GM23338 (cell line): ENCODE measurements around the gene CHMP4A. TPM values are rescaled to one million over a fixed set of nuclear protein-coding genes. Genes with fewer than 3 reads are reported as not detected.

ENCODE experiments used
- ATAC-seq: fragments of 200-7000 bp; cut with Tn5 transposase; 3 replicates; pipeline ENCODE4 v1.9.1; 2020
- DNase-seq: peaks from one replicate; pipeline ENCODE4 v3.0.0-alpha.2; 2015; ENCODE audit warnings: low spot score
- H2AFZ ChIP-seq: fragments of 200-600 bp; sonication (generic); 2 replicates; pipeline ENCODE4 v1.8.0; 2016; ENCODE audit warnings: antibody characterized with exemption, mild to moderate bottlenecking, moderate library complexity
- H3F3A ChIP-seq: fragments of 200-600 bp; sonication (generic); replicated peaks from 2 replicates; pipeline ENCODE4 v1.8.0; 2017; ENCODE audit warnings: antibody characterized with exemption, mixed run types, low read depth
- H3K27ac ChIP-seq: fragments of 200-600 bp; sonication (generic); 2 replicates; pipeline ENCODE4 v1.6.1; 2016; ENCODE audit warnings: low read depth
- H3K27me3 ChIP-seq: fragments of 200-600 bp; sonication (generic); 2 replicates; pipeline ENCODE4 v1.8.0; 2016; ENCODE audit warnings: mild to moderate bottlenecking, mixed run types, moderate library complexity; ENCODE audit not compliant: insufficient read depth
- H3K36me3 ChIP-seq: fragments of 200-600 bp; sonication (generic); 2 replicates; pipeline ENCODE4 v1.8.0; 2016; ENCODE audit warnings: mild to moderate bottlenecking; ENCODE audit not compliant: insufficient read depth
- H3K4me1 ChIP-seq: fragments of 200-600 bp; sonication (generic); 2 replicates; pipeline ENCODE4 v1.8.0; 2016; ENCODE audit warnings: mild to moderate bottlenecking, moderate library complexity; ENCODE audit not compliant: insufficient read depth
- H3K4me2 ChIP-seq: fragments of 200-600 bp; sonication (generic); 2 replicates; pipeline ENCODE4 v1.7.1; 2017; ENCODE audit warnings: mixed run types
- H3K4me3 ChIP-seq: fragments of 200-600 bp; sonication (generic); 2 replicates; pipeline ENCODE4 v1.6.1; 2016; ENCODE audit warnings: mixed run types
- H3K79me2 ChIP-seq: fragments of 200-600 bp; sonication (generic); replicated peaks from 2 replicates; pipeline ENCODE4 v1.8.0; 2017; ENCODE audit warnings: mild to moderate bottlenecking; ENCODE audit not compliant: insufficient read depth
- H3K9me2 ChIP-seq: fragments of 200-600 bp; sonication (generic); 2 replicates; pipeline ENCODE4 v1.8.0; 2017; ENCODE audit not compliant: insufficient read depth
- H4K20me1 ChIP-seq: fragments of 200-600 bp; sonication (generic); replicated peaks from 2 replicates; pipeline ENCODE4 v1.8.0; 2017; ENCODE audit warnings: mild to moderate bottlenecking; ENCODE audit not compliant: insufficient read depth
- H3K27ac Mint-ChIP-seq: 2 replicates; pipeline ENCODE4 v1.8.0; 2020; ENCODE audit warnings: inconsistent platforms, mild to moderate bottlenecking, moderate library complexity, mixed read lengths
- H3K27me3 Mint-ChIP-seq: 3 replicates; pipeline ENCODE4 v1.8.0; 2022; ENCODE audit warnings: low read depth, mild to moderate bottlenecking, moderate library complexity, mixed read lengths, inconsistent platforms; ENCODE audit not compliant: insufficient read depth, poor library complexity
- H3K36me3 Mint-ChIP-seq: 3 replicates; pipeline ENCODE4 v1.8.0; 2021; ENCODE audit warnings: low read depth, mild to moderate bottlenecking, inconsistent platforms, moderate library complexity, mixed read lengths
- H3K4me1 Mint-ChIP-seq: 3 replicates; pipeline ENCODE4 v1.8.0; 2020; ENCODE audit warnings: mild to moderate bottlenecking, inconsistent platforms, mixed read lengths
- H3K4me3 Mint-ChIP-seq: 3 replicates; pipeline ENCODE4 v1.8.0; 2021; ENCODE audit warnings: moderate library complexity, mild to moderate bottlenecking, inconsistent platforms, mixed read lengths
- H3K9me3 Mint-ChIP-seq: 3 replicates; pipeline ENCODE4 v1.8.0; 2020; ENCODE audit warnings: moderate library complexity, mild to moderate bottlenecking, inconsistent platforms, mixed read lengths
- CREB1 ChIP-seq: fragments of 250-450 bp; sonication (Bioruptor Pico); IDR thresholded peaks from 2 replicates; pipeline ENCODE4 v1.5.0; 2020; ENCODE audit warnings: low read depth, mild to moderate bottlenecking, moderate library complexity
- EZH2 ChIP-seq: fragments of 200-600 bp; sonication (generic); IDR thresholded peaks from one replicate; pipeline ENCODE4 v1.8.0; 2017; ENCODE audit warnings: antibody characterized with exemption, mild to moderate bottlenecking, low read depth; ENCODE audit not compliant: unreplicated experiment
- JUNB ChIP-seq: IDR thresholded peaks from one replicate; pipeline ENCODE4 v1.6.1; 2016; ENCODE audit warnings: antibody characterized with exemption; ENCODE audit not compliant: unreplicated experiment
- NANOG ChIP-seq: IDR thresholded peaks from 2 replicates; pipeline ENCODE4 v1.6.1; 2016; ENCODE audit warnings: antibody characterized with exemption, borderline replicate concordance
- POLR2AphosphoS5 ChIP-seq: IDR thresholded peaks from 2 replicates; pipeline ENCODE4 v1.6.1; 2016; ENCODE audit warnings: antibody characterized with exemption, low read depth
- ZNF114 ChIP-seq: fragments of 250-450 bp; sonication (Bioruptor Pico); IDR thresholded peaks from 2 replicates; pipeline ENCODE4 v1.5.0; 2020; ENCODE audit warnings: mild to moderate bottlenecking, moderate library complexity
- ZNF331 ChIP-seq: fragments of 250-450 bp; sonication (Bioruptor Pico); IDR thresholded peaks from 2 replicates; pipeline ENCODE4 v1.5.0; 2020; ENCODE audit warnings: low read depth, mild to moderate bottlenecking, moderate library complexity
- polyA plus RNA-seq: library from polyadenylated mRNA; unstranded; fragments of >200 nt; fragmentation: Nextera tagmentation; extraction: Ambion mirVana; gene quantifications from 2 replicates; pipeline ENCODE4 v1.2.1, GENCODE V29; 2016
- total RNA-seq: library from RNA; depleted of rRNA; stranded (reverse); fragments of >200 nt; shearing (Covaris generic); gene quantifications from 2 replicates; pipeline ENCODE4 v1.2.3, GENCODE V29; 2014
- TF ChIP-seq, protein P1 (sequence below): IDR thresholded peaks from 2 replicates; pipeline ENCODE4 v1.6.1; 2016; ENCODE audit warnings: antibody characterized with exemption
- TF ChIP-seq, protein P2 (sequence below), 2 experiments: fragments of 200-600 bp in 1 of 2; sonication (generic) in 1 of 2; conservative IDR thresholded peaks; 2 replicates each; pipeline versions ENCODE4 v1.5.1 to v1.6.1; 2016 to 2017; ENCODE audit warnings: antibody characterized with exemption in 2 of 2, low read depth in 2 of 2, mild to moderate bottlenecking in 2 of 2, moderate library complexity in 1 of 2
- TF ChIP-seq, protein P3 (sequence below): fragments of 250-450 bp; sonication (Bioruptor Pico); IDR thresholded peaks from 2 replicates; pipeline ENCODE4 v1.5.0; 2020; ENCODE audit warnings: mild to moderate bottlenecking, moderate library complexity

Gene CHMP4A
- total and polyA plus RNA-seq, 2 experiments from 2014 or later: 19.3 to 36.9 TPM

DNA sequence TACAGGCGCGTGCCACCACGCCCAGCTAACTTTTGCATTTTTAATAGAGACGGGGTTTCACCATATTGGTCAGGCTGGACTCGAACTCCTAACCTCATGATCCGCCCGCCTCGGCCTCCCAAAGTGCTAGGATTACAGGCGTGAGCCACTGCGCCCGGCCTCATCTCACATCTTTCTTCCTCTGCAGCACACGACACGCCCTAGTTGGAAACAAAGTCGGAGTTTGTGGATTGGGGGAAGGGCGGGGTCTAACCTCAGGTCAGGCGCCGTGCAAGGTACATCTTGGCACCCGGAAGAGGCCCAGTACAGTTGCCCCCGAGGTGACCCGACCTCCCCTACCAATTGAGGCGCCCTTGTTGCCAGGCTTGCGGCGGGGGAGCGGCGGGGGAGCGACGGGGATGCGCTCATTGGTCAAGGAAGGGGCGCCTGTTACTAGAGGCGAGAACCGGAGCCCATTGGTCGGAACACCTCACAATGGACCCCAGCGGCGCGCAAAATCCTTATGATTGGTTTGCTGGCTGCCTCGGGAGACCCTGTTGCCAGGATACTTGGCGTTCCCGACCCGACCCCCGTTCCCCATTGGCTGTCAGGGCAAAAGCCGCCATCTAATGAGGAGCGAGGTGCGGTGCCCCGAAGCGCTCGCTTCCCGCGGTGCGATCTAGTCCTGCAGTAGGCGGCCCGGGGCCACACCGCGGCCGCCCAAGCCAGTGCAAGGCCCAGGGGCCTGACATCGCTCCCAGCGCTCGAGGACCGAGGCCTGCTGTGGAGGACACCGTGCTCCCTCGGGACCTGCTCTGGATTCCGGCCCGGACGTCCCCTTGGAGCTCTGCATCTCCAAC is 41.6 kb downstream of the CHMP4A start, which contains the start of gene REC8:
TSS of gene REC8 (plus strand) at position 659 of the 839 bp plus-strand sequence. CDS start 473 bp downstream, outside the sequence.
- Histone ChIP-seq H2AFZ (peak within 1 kb of the TSS; percentile 99), H3F3A (peaks cover 7% of the 10 kb centered on the region; the same call in 1 of the 2 replicates), H3K27ac (peak within 1 kb of the TSS; percentile 43; the same call in 1 of the 2 replicates), H3K4me2 (peak within 1 kb of the TSS; percentile 100), H3K79me2 (no peaks in the 10 kb centered on the region), H3K9me2 (no peaks in the 10 kb centered on the region), H4K20me1 (no peaks in the 10 kb centered on the region; the same call in 1 of the 2 replicates), H3K4me3 (peak within 1 kb of the TSS; percentile 81), H3K4me1 (0 out of 2 replicates have a peak, but pooled peaks cover 3% of the 10 kb centered on the region), H3K36me3 (no peaks in the 10 kb centered on the region), H3K27me3 (no peaks in the 10 kb centered on the region)
- DNase-seq (peak; percentile 100), ATAC-seq (peak; percentile 92)
- Mint-ChIP-seq H3K4me1 (peaks cover 4% of the 10 kb centered on the region; the same call in 1 of the 3 replicates), H3K36me3 (peaks cover 11% of the 10 kb centered on the region; the same call in 2 of the 3 replicates), H3K9me3 (no peaks in the 10 kb centered on the region), H3K4me3 (peak within 1 kb of the TSS; percentile 87), H3K27me3 (peaks cover 19% of the 10 kb centered on the region), H3K27ac (peak within 1 kb of the TSS; percentile 82)
- TF ChIP-seq JUNB: no peak
- TF ChIP-seq, protein P1, sequence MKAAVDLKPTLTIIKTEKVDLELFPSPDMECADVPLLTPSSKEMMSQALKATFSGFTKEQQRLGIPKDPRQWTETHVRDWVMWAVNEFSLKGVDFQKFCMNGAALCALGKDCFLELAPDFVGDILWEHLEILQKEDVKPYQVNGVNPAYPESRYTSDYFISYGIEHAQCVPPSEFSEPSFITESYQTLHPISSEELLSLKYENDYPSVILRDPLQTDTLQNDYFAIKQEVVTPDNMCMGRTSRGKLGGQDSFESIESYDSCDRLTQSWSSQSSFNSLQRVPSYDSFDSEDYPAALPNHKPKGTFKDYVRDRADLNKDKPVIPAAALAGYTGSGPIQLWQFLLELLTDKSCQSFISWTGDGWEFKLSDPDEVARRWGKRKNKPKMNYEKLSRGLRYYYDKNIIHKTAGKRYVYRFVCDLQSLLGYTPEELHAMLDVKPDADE: peak; percentile 10; the same call in 1 of the 2 replicates
- TF ChIP-seq POLR2AphosphoS5: peak; percentile 49; the same call in 1 of the 2 replicates

DNA sequence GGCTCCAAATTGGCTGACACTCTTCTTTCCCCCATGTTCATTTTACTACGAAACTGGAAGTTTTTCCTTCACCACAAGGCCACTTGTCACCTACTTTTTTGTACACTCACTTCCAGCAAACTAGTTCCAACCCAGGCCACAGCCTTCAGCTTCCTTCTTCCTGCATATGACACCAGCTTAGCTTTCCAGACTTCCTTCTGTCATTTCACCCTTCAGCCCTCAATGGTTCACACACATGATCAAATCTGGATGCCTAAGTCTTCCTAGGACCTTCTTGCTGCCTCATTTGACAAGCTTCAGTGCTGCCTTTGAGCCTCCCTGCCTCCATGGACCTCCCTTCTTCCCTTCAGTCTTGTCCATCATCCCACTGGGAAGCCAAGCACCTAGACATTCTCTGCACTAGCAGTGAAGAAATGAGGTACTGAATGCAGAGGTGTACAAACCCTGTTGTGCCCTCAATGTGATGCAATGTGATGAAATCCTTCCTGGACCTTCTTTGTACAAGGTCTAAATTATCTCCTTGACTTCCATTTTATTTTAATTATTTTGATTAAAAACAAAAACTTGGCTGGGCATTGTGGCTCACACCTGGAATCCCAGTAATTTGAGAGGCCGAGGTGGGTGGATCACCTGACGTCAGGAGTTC is 45.7 kb downstream of the CHMP4A start:
- no peak overlapping the region for H3K4me2 ChIP-seq
- H3F3A ChIP-seq: peaks cover 6% of the 10 kb centered on the region; the same call in 1 of the 2 replicates
- H3K79me2 ChIP-seq: no peaks in the 10 kb centered on the region
- ATAC-seq: no peak
- H3K27ac ChIP-seq: no peak overlapping the region
- Mint-ChIP-seq H3K4me1 (peaks cover 2% of the 10 kb centered on the region; the same call in 1 of the 3 replicates), H3K9me3 (no peaks in the 10 kb centered on the region), H3K4me3 (no peak overlapping the region), H3K36me3 (peaks cover 22% of the 10 kb centered on the region; the same call in 2 of the 3 replicates), H3K27ac (no peak overlapping the region), H3K27me3 (peaks cover 12% of the 10 kb centered on the region)
- H3K9me2 ChIP-seq: no peaks in the 10 kb centered on the region
- H3K4me1 ChIP-seq: 0 out of 2 replicates have a peak, but pooled peaks cover 2% of the 10 kb centered on the region
- no peak overlapping the region for H3K4me3 ChIP-seq
- no peak for DNase-seq
- H4K20me1 ChIP-seq: no peaks in the 10 kb centered on the region
- H3K27me3 ChIP-seq: no peaks in the 10 kb centered on the region
- no peaks in the 10 kb centered on the region for H3K36me3 ChIP-seq
- no peak overlapping the region for H2AFZ ChIP-seq
- no peak for TF ChIP-seq JUNB
- TF ChIP-seq, protein P2, sequence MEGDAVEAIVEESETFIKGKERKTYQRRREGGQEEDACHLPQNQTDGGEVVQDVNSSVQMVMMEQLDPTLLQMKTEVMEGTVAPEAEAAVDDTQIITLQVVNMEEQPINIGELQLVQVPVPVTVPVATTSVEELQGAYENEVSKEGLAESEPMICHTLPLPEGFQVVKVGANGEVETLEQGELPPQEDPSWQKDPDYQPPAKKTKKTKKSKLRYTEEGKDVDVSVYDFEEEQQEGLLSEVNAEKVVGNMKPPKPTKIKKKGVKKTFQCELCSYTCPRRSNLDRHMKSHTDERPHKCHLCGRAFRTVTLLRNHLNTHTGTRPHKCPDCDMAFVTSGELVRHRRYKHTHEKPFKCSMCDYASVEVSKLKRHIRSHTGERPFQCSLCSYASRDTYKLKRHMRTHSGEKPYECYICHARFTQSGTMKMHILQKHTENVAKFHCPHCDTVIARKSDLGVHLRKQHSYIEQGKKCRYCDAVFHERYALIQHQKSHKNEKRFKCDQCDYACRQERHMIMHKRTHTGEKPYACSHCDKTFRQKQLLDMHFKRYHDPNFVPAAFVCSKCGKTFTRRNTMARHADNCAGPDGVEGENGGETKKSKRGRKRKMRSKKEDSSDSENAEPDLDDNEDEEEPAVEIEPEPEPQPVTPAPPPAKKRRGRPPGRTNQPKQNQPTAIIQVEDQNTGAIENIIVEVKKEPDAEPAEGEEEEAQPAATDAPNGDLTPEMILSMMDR (conservative IDR thresholded peaks at IDR 0.05; ENCODE audit: low read depth in 2 of 2): no peak
- TF ChIP-seq EZH2: no peak
- TF ChIP-seq, protein P3, sequence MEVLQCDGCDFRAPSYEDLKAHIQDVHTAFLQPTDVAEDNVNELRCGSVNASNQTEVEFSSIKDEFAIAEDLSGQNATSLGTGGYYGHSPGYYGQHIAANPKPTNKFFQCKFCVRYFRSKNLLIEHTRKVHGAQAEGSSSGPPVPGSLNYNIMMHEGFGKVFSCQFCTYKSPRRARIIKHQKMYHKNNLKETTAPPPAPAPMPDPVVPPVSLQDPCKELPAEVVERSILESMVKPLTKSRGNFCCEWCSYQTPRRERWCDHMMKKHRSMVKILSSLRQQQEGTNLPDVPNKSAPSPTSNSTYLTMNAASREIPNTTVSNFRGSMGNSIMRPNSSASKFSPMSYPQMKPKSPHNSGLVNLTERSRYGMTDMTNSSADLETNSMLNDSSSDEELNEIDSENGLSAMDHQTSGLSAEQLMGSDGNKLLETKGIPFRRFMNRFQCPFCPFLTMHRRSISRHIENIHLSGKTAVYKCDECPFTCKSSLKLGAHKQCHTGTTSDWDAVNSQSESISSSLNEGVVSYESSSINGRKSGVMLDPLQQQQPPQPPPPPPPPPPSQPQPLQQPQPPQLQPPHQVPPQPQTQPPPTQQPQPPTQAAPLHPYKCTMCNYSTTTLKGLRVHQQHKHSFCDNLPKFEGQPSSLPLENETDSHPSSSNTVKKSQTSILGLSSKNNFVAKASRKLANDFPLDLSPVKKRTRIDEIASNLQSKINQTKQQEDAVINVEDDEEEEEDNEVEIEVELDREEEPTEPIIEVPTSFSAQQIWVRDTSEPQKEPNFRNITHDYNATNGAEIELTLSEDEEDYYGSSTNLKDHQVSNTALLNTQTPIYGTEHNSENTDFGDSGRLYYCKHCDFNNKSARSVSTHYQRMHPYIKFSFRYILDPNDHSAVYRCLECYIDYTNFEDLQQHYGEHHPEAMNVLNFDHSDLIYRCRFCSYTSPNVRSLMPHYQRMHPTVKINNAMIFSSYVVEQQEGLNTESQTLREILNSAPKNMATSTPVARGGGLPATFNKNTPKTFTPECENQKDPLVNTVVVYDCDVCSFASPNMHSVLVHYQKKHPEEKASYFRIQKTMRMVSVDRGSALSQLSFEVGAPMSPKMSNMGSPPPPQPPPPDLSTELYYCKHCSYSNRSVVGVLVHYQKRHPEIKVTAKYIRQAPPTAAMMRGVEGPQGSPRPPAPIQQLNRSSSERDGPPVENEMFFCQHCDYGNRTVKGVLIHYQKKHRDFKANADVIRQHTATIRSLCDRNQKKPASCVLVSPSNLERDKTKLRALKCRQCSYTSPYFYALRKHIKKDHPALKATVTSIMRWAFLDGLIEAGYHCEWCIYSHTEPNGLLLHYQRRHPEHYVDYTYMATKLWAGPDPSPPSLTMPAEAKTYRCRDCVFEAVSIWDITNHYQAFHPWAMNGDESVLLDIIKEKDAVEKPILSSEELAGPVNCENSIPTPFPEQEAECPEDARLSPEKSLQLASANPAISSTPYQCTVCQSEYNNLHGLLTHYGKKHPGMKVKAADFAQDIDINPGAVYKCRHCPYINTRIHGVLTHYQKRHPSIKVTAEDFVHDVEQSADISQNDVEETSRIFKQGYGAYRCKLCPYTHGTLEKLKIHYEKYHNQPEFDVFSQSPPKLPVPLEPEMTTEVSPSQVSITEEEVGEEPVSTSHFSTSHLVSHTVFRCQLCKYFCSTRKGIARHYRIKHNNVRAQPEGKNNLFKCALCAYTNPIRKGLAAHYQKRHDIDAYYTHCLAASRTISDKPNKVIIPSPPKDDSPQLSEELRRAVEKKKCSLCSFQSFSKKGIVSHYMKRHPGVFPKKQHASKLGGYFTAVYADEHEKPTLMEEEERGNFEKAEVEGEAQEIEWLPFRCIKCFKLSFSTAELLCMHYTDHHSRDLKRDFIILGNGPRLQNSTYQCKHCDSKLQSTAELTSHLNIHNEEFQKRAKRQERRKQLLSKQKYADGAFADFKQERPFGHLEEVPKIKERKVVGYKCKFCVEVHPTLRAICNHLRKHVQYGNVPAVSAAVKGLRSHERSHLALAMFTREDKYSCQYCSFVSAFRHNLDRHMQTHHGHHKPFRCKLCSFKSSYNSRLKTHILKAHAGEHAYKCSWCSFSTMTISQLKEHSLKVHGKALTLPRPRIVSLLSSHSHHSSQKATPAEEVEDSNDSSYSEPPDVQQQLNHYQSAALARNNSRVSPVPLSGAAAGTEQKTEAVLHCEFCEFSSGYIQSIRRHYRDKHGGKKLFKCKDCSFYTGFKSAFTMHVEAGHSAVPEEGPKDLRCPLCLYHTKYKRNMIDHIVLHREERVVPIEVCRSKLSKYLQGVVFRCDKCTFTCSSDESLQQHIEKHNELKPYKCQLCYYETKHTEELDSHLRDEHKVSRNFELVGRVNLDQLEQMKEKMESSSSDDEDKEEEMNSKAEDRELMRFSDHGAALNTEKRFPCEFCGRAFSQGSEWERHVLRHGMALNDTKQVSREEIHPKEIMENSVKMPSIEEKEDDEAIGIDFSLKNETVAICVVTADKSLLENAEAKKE: no peak
- no peak for TF ChIP-seq NANOG
- no peak for TF ChIP-seq ZNF114
- TF ChIP-seq ZNF331: no peak
- TF ChIP-seq CREB1 (CRISPR knock-in tag): no peak
